Chondrocyte (in vitro differentiated cells): ENCODE measurements around the gene RAB3GAP2. TPM values are rescaled to one million over a fixed set of nuclear protein-coding genes. Genes with fewer than 3 reads are reported as not detected.
"Not testable (repeated sequence)": the region's sequence is repeated elsewhere in the genome, so short reads cannot be mapped to it uniquely, and the experiment has no call there.

Source experiments
- DNase-seq: peaks from one replicate; pipeline ENCODE4 v3.0.0; 2021; ENCODE audit warnings: mixed read lengths, low spot score
- H3K27ac Mint-ChIP-seq: one replicate; pipeline ENCODE4 v1.8.0; 2021; ENCODE audit warnings: mild to moderate bottlenecking, moderate library complexity, mixed read lengths; ENCODE audit not compliant: unreplicated experiment
- H3K27me3 Mint-ChIP-seq: 2 replicates; pipeline ENCODE4 v1.8.0; 2021; ENCODE audit warnings: low read depth, mixed read lengths
- H3K36me3 Mint-ChIP-seq: 2 replicates; pipeline ENCODE4 v1.8.0; 2021; ENCODE audit warnings: low read depth, mixed read lengths
- H3K4me1 Mint-ChIP-seq: 2 replicates; pipeline ENCODE4 v1.8.0; 2021; ENCODE audit warnings: low read depth, mild to moderate bottlenecking, mixed read lengths
- H3K4me3 Mint-ChIP-seq: one replicate; pipeline ENCODE4 v1.8.0; 2021; ENCODE audit warnings: mild to moderate bottlenecking, moderate library complexity, mixed read lengths; ENCODE audit not compliant: unreplicated experiment
- H3K9me3 Mint-ChIP-seq: 2 replicates; pipeline ENCODE4 v1.8.0; 2021; ENCODE audit warnings: low read depth, mixed read lengths
- CTCF ChIP-seq: fragments of 200-600 bp; sonication (generic); IDR thresholded peaks from 2 replicates; pipeline ENCODE4 v1.5.0; 2021; ENCODE audit warnings: antibody characterized with exemption, mild to moderate bottlenecking, moderate library complexity
- total RNA-seq: library from RNA; stranded (reverse); gene quantifications from 3 replicates; pipeline ENCODE4 v1.2.1, GENCODE V29; 2021

Gene RAB3GAP2
- total RNA-seq, 1 donor from 2014 or later = 47.5 TPM

GRCh38 chr1:220123066-220123465 is 149.2 kb downstream of the RAB3GAP2 start:
- Mint-ChIP-seq H3K36me3 (no peaks in the 10 kb centered on the region), H3K27ac (no peak overlapping the region), H3K9me3 (no peaks in the 10 kb centered on the region), H3K27me3 (no peaks in the 10 kb centered on the region), H3K4me1 (peaks cover 14% of the 10 kb centered on the region), H3K4me3 (no peak overlapping the region)
- no peak for DNase-seq
- TF ChIP-seq CTCF = no peak

GRCh38 chr1:220121791-220122530 is 150.3 kb downstream of the RAB3GAP2 start:
- Mint-ChIP-seq H3K4me1 (peaks cover 14% of the 10 kb centered on the region), H3K9me3 (no peaks in the 10 kb centered on the region), H3K27me3 (no peaks in the 10 kb centered on the region), H3K27ac (peak overlapping the region; percentile 30), H3K36me3 (no peaks in the 10 kb centered on the region), H3K4me3 (no peak overlapping the region)
- no peak for TF ChIP-seq CTCF
- no peak for DNase-seq

GRCh38 chr1:220119043-220119512 is 153.2 kb downstream of the RAB3GAP2 start:
- H3K9me3 Mint-ChIP-seq = no peaks in the 10 kb centered on the region
- H3K36me3 Mint-ChIP-seq = peaks cover 9% of the 10 kb centered on the region
- peaks cover 6% of the 10 kb centered on the region for H3K4me1 Mint-ChIP-seq
- TF ChIP-seq CTCF = no peak
- H3K4me3 Mint-ChIP-seq = no peak overlapping the region
- H3K27me3 Mint-ChIP-seq = no peaks in the 10 kb centered on the region
- no peak for DNase-seq
- H3K27ac Mint-ChIP-seq = no peak overlapping the region

GRCh38 chr1:220113136-220113695 is 159.0 kb downstream of the RAB3GAP2 start:
- H3K27me3 Mint-ChIP-seq = no peaks in the 10 kb centered on the region
- H3K4me3 Mint-ChIP-seq = no peak overlapping the region
- peak; percentile 79 for TF ChIP-seq CTCF
- DNase-seq = no peak
- H3K27ac Mint-ChIP-seq = no peak overlapping the region
- H3K36me3 Mint-ChIP-seq = peaks cover 22% of the 10 kb centered on the region
- no peaks in the 10 kb centered on the region for H3K9me3 Mint-ChIP-seq
- peaks cover under 1% of the 10 kb centered on the region for H3K4me1 Mint-ChIP-seq

- H3K4me1 Mint-ChIP-seq, H3K9me3 Mint-ChIP-seq, H3K27me3 Mint-ChIP-seq, DNase-seq, H3K27ac Mint-ChIP-seq, H3K4me3 Mint-ChIP-seq: not testable (repeated sequence)
- H3K36me3 Mint-ChIP-seq = peaks cover 24% of the 10 kb centered on the region
Measured at GRCh38 chr1:220112600-220112999, 159.7 kb downstream of the RAB3GAP2 start.

GRCh38 chr1:220110473-220110872 is 161.8 kb downstream of the RAB3GAP2 start:
- not testable (repeated sequence) for DNase-seq, H3K27ac Mint-ChIP-seq, H3K4me1 Mint-ChIP-seq, H3K9me3 Mint-ChIP-seq, H3K27me3 Mint-ChIP-seq, H3K4me3 Mint-ChIP-seq
- H3K36me3 Mint-ChIP-seq = peaks cover 26% of the 10 kb centered on the region
